Cardiac muscle cell (in vitro differentiated cells and primary cell): Measurements from ENCODE around the gene INCENP. TPM values are rescaled to one million over a fixed set of nuclear protein-coding genes. Genes with fewer than 3 reads are reported as not detected.
A peak's percentile ranks its signal among the peaks of the same experiment; 100 is the strongest.
"Not testable (repeated sequence)": the region's sequence is repeated elsewhere in the genome, so short reads cannot be mapped to it uniquely, and the experiment has no call there.

Experiments used
- DNase-seq, 2 donors: peaks; one replicate each; pipeline versions ENCODE4 v3.0.0 to v3.0.0-alpha.2; 2010 to 2017; ENCODE audit warnings: low read depth in 1 of 2, low spot score in 1 of 2
- H3K27ac ChIP-seq: fragments of 200-600 bp; sonication (generic); 2 replicates; pipeline ENCODE4 v1.5.1; 2016
- H3K27me3 ChIP-seq: fragments of 200-600 bp; sonication (generic); 2 replicates; pipeline ENCODE4 v1.6.0; 2016; ENCODE audit warnings: control low read depth
- H3K36me3 ChIP-seq: fragments of 200-600 bp; sonication (generic); 2 replicates; pipeline ENCODE4 v1.5.1; 2016; ENCODE audit warnings: control low read depth
- H3K4me1 ChIP-seq: fragments of 200-600 bp; sonication (generic); 2 replicates; pipeline ENCODE4 v1.8.1; 2017; ENCODE audit warnings: low read depth, mild to moderate bottlenecking, mixed run types
- H3K4me3 ChIP-seq: fragments of 200-600 bp; sonication (generic); 2 replicates; pipeline ENCODE4 v1.5.1; 2016; ENCODE audit warnings: mild to moderate bottlenecking
- H3K9me3 ChIP-seq: fragments of 200-600 bp; sonication (generic); 2 replicates; pipeline ENCODE4 v1.5.1; 2017; ENCODE audit warnings: low read depth, mild to moderate bottlenecking, control low read depth
- CTCF ChIP-seq: IDR thresholded peaks from 2 replicates; pipeline ENCODE4 v1.5.1; 2012; ENCODE audit warnings: low read depth, mild to moderate bottlenecking, low read length
- polyA plus RNA-seq: library from polyadenylated mRNA; unstranded; fragments of >200 nt; fragmentation: Nextera tagmentation; extraction: Ambion mirVana; gene quantifications from 2 replicates; pipeline ENCODE4 v1.2.1, GENCODE V29; 2016
- total RNA-seq: library from RNA; depleted of rRNA; stranded (reverse); fragments of >200 nt; gene quantifications from 2 replicates; pipeline ENCODE4 v1.2.3, GENCODE V29; 2016

The INCENP gene
- total and polyA plus RNA-seq, 2 experiments from 2014 or later = 1.9 to 68.7 TPM

GRCh38 chr11:62181097-62181496 lies 57.3 kb downstream of the INCENP start:
- no peak overlapping the region for H3K27ac ChIP-seq
- DNase-seq = no peak

GRCh38 chr11:62182147-62182891 lies 58.5 kb downstream of the INCENP start:
- Histone ChIP-seq H3K27ac (no peak overlapping the region), H3K9me3 (no peaks in the 10 kb centered on the region), H3K4me1 (no peaks in the 10 kb centered on the region), H3K27me3 (peaks cover 7% of the 10 kb centered on the region), H3K4me3 (no peak overlapping the region), H3K36me3 (no peaks in the 10 kb centered on the region)
- DNase-seq = no peak
- no peak for TF ChIP-seq CTCF

More at GRCh38 chr11:62181097-62181496, 57.3 kb downstream of the INCENP start:
- no peaks in the 10 kb centered on the region for H3K36me3 ChIP-seq
- peaks cover 7% of the 10 kb centered on the region for H3K27me3 ChIP-seq
- TF ChIP-seq CTCF = no peak
- no peaks in the 10 kb centered on the region for H3K9me3 ChIP-seq
- H3K4me1 ChIP-seq = no peaks in the 10 kb centered on the region
- H3K4me3 ChIP-seq = no peak overlapping the region

- no peaks in the 10 kb centered on the region for H3K36me3 ChIP-seq
- no peak for DNase-seq
- H3K27ac ChIP-seq = no peak overlapping the region
- no peaks in the 10 kb centered on the region for H3K4me1 ChIP-seq
- TF ChIP-seq CTCF = no peak
- H3K9me3 ChIP-seq = no peaks in the 10 kb centered on the region
- H3K27me3 ChIP-seq = peaks cover 2% of the 10 kb centered on the region
- no peak overlapping the region for H3K4me3 ChIP-seq
Observed at GRCh38 chr11:62186195-62186594, 62.4 kb downstream of the INCENP start.

GRCh38 chr11:62190011-62190410 lies 66.2 kb downstream of the INCENP start, which contains the start of gene SCGB1D1:
Gene SCGB1D1, plus strand, starts transcription at chr11:62190216. Its CDS starts 69 bp downstream, at chr11:62190285.
- no peak for DNase-seq
- no peak within 1 kb of the TSS for H3K27ac ChIP-seq
- no peak for TF ChIP-seq CTCF
- H3K27me3 ChIP-seq = peaks cover 2% of the 10 kb centered on the region
- no peaks in the 10 kb centered on the region for H3K4me1 ChIP-seq
- no peaks in the 10 kb centered on the region for H3K36me3 ChIP-seq
- H3K9me3 ChIP-seq = no peaks in the 10 kb centered on the region
- no peak within 1 kb of the TSS for H3K4me3 ChIP-seq

GRCh38 chr11:62193952-62194351 lies 70.1 kb downstream of the INCENP start:
- peak; percentile 12 to 54 for DNase-seq
- Histone ChIP-seq H3K36me3 (no peaks in the 10 kb centered on the region), H3K4me3 (no peak overlapping the region), H3K27me3 (peaks cover 2% of the 10 kb centered on the region), H3K27ac (no peak overlapping the region), H3K4me1 (no peaks in the 10 kb centered on the region), H3K9me3 (no peaks in the 10 kb centered on the region)
- no peak for TF ChIP-seq CTCF

- not testable (repeated sequence) for DNase-seq, H3K9me3 ChIP-seq, H3K4me3 ChIP-seq, H3K4me1 ChIP-seq, H3K27me3 ChIP-seq, H3K27ac ChIP-seq, H3K36me3 ChIP-seq
Observed at GRCh38 chr11:62195010-62195409, 71.2 kb downstream of the INCENP start.
